Measurements from ENCODE around the gene INTS4.
"Not testable (repeated sequence)": the region's sequence is repeated elsewhere in the genome, so short reads cannot be mapped to it uniquely, and the experiment has no call there.

DNA sequence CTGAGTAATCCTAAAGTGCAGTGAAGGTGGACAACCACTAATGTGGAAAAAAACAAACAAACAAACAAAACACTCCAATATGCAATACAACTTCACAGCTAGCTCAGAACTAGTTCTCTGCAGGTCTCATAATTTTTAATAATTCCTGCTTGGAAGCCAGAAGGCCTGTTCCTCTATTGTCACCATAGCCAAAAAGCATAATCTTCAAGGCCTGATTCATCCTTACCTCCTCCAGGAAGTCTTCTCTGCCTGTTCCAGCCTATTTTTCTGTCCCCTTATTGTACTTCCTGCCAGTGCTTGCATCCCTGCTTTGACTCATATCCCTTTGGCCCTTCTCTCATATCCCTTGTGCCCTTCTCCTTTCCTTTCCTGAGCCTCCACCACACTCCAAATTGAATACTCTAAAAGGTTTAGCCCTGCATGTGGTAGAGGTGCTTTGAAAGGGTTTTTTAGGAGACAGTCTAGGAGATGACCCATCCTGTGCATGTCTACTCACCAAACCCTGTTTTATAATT lies 104.3 kb downstream of the INTS4 start:
- TF ChIP-seq, protein P1, sequence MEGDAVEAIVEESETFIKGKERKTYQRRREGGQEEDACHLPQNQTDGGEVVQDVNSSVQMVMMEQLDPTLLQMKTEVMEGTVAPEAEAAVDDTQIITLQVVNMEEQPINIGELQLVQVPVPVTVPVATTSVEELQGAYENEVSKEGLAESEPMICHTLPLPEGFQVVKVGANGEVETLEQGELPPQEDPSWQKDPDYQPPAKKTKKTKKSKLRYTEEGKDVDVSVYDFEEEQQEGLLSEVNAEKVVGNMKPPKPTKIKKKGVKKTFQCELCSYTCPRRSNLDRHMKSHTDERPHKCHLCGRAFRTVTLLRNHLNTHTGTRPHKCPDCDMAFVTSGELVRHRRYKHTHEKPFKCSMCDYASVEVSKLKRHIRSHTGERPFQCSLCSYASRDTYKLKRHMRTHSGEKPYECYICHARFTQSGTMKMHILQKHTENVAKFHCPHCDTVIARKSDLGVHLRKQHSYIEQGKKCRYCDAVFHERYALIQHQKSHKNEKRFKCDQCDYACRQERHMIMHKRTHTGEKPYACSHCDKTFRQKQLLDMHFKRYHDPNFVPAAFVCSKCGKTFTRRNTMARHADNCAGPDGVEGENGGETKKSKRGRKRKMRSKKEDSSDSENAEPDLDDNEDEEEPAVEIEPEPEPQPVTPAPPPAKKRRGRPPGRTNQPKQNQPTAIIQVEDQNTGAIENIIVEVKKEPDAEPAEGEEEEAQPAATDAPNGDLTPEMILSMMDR (IDR thresholded peaks at IDR 0.05; ENCODE audit: low read depth, low read length): not testable (repeated sequence)
- TF ChIP-seq POLR2A (IDR thresholded peaks at IDR 0.05; ENCODE audit: extremely low read depth, insufficient read length); MYC (IDR thresholded peaks at IDR 0.05; ENCODE audit: low read depth, low read length): not testable (repeated sequence)
- TF ChIP-seq, protein P2, sequence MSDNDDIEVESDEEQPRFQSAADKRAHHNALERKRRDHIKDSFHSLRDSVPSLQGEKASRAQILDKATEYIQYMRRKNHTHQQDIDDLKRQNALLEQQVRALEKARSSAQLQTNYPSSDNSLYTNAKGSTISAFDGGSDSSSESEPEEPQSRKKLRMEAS (IDR thresholded peaks at IDR 0.05; ENCODE audit: low read depth, low read length): not testable (repeated sequence)
